Omental fat pad (tissue), 4 donors: ENCODE data around the gene INHBC. TPM values are rescaled to one million over a fixed set of nuclear protein-coding genes. Genes with fewer than 3 reads are reported as not detected.
A peak's percentile ranks its signal among the peaks of the same experiment; 100 is the strongest.

Source experiments
- ATAC-seq: fragments of 150-250 bp; one replicate; pipeline ENCODE4 v1.9.1; 2016; ENCODE audit warnings: mild to moderate bottlenecking, moderate library complexity; ENCODE audit not compliant: low FRiP score
- DNase-seq: peaks from one replicate; pipeline ENCODE4 v3.0.0-alpha.2; 2019; ENCODE audit warnings: low spot score
- total RNA-seq, 4 donors: library from RNA; depleted of rRNA; stranded (reverse); fragments of >200 nt; gene quantifications; one replicate each; pipeline ENCODE4 v1.1.0, GENCODE V29; 2016
- TF ChIP-seq, protein P1 (sequence below), 3 donors: fragments of 450-650 bp; IDR thresholded peaks; one replicate each; pipeline ENCODE4 v1.5.1; 2016 to 2017; ENCODE audit warnings: antibody characterized with exemption in 3 of 3, mild to moderate bottlenecking in 3 of 3, moderate library complexity in 2 of 3

Gene INHBC
- total RNA-seq, 4 donors from 2014 or later: not detected

DNA sequence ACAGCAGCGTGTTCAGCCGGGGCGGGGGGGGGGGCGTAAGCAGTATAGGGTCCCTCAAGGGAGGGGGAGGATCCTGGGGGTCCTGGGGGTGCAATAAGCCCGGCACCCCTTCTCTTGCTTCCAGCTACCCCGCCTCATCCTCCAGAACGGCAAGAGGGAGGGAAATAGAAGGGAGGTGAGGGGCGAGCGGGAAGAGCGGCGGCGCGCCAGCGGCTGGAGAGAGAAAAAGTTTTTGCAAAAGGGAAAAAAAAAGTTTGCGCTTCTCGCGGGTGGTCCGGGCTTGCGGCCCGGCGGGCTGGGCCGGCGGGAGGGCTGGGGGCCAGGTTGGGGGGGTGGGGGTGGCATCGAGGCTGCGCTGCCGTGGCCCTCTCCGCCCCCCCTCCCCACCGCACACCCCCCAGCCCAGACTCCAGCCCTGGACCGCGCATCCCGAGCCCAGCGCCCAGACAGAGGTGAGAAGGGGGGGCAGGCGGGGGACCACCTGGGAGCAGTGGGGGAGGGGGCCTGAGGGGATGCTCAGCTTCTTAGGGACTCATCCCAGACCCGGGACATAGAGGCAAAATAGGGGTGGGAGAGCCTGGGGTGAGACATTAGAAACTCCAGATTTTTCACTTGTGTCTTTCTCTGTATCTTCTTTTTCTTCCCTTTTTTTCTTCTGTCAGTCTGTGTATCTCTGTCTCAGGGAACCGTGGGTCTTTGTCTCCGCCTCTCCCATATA, 25.3 kb downstream of the INHBC start, which contains the start of gene GLI1:
GLI1 (plus strand) TSS at position 36 of the 718 bp plus-strand sequence. CDS start 3,907 bp downstream, outside the sequence.
- no peak for ATAC-seq
- TF ChIP-seq, protein P1, sequence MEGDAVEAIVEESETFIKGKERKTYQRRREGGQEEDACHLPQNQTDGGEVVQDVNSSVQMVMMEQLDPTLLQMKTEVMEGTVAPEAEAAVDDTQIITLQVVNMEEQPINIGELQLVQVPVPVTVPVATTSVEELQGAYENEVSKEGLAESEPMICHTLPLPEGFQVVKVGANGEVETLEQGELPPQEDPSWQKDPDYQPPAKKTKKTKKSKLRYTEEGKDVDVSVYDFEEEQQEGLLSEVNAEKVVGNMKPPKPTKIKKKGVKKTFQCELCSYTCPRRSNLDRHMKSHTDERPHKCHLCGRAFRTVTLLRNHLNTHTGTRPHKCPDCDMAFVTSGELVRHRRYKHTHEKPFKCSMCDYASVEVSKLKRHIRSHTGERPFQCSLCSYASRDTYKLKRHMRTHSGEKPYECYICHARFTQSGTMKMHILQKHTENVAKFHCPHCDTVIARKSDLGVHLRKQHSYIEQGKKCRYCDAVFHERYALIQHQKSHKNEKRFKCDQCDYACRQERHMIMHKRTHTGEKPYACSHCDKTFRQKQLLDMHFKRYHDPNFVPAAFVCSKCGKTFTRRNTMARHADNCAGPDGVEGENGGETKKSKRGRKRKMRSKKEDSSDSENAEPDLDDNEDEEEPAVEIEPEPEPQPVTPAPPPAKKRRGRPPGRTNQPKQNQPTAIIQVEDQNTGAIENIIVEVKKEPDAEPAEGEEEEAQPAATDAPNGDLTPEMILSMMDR (IDR thresholded peaks at IDR 0.05): no peak
- DNase-seq: no peak

DNA sequence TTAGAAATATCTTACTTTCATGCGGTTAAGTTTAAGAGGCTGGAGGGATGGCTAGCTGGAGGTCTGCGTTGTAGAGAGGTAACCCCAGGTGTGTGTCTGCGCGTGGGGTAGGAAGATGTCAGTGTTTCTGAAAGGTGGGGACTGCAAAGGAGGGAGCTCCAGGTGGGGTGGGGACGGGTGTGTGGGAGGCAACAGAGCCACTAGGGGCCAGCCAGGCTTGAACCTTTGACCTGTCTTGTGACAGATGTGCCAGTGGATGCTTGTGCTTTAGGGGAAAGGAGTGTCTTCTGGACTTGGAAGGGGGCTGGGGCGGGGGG, 25.8 kb downstream of the INHBC start:
- TF ChIP-seq, protein P1 (IDR thresholded peaks at IDR 0.05): no peak
- no peak for ATAC-seq
- DNase-seq: no peak

DNA sequence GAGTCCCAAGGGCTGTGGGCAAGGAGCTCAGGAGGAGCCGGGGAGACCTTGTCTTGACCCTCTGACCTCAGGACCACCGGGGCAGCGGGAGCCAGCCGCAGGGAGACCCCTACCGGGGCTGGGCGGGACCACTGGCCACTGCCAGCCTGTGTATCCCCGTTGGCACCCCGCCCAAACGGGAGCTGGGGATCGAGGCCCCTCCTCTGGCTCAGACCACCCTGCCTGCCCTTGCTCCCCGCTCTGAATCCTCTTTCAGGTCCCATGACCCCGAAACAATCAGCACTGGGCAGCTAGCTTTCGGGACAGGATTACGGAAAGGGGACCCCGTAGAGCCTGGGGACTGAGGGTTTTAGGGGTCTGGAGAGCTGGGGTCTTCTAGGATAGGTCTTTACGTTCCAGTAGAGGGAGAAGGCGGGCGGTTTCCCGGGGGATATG, 26.3 kb downstream of the INHBC start:
- no peak for ATAC-seq
- TF ChIP-seq, protein P1 (IDR thresholded peaks at IDR 0.05): no peak
- no peak for DNase-seq

DNA sequence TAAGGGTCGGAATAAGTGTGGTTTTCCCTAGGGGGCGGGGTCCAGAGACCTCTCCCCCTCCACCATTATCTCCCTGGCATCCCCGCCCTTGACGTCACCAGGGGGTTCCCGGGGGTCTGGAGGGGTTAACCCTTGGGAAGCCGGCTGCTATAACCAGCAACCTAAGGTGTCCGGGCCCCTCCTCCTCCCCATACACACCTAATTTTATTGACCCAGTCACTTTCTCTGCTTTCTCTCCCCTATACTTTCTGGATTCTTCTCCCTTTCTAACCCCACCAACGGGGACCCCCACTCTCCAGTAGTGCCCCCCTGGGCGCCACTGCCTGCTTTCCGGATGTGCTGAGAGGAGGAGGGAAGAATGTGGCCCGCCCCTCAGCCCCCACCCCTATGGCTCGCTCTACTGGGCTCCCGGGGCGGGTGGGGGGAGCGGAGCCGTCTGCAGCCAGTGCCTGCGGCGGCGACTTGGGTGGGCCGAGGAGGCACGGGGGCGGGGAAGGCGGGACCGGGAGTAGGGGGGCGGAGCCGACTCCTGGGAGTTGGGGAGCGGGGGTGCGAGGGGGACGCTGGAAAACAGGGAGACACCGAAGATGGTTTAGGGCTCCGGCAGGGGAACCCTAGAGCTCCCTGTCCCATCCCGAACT, 26.8 kb downstream of the INHBC start:
- DNase-seq (no peak), ATAC-seq (peak; percentile 17)
- TF ChIP-seq, protein P1 (IDR thresholded peaks at IDR 0.05): no peak

DNA sequence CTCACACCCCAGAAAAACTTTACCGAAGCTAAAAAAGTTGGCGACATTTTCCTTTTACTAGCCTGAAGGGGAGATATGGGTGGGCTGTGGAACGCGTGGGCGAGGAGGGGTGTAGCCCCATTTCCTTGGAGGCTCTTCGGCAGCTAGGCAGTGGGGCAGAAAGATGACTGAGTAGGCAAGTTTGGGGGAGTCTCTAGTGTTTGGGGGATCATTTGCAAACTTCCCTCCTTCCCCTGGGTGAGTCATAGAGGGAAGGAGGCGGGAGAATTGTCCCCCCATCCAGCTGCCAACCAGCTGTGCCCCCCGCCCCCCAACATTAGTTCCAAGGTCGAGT, 27.3 kb downstream of the INHBC start:
- DNase-seq (no peak), ATAC-seq (peak; percentile 18)
- TF ChIP-seq, protein P1 (IDR thresholded peaks at IDR 0.05): no peak

DNA sequence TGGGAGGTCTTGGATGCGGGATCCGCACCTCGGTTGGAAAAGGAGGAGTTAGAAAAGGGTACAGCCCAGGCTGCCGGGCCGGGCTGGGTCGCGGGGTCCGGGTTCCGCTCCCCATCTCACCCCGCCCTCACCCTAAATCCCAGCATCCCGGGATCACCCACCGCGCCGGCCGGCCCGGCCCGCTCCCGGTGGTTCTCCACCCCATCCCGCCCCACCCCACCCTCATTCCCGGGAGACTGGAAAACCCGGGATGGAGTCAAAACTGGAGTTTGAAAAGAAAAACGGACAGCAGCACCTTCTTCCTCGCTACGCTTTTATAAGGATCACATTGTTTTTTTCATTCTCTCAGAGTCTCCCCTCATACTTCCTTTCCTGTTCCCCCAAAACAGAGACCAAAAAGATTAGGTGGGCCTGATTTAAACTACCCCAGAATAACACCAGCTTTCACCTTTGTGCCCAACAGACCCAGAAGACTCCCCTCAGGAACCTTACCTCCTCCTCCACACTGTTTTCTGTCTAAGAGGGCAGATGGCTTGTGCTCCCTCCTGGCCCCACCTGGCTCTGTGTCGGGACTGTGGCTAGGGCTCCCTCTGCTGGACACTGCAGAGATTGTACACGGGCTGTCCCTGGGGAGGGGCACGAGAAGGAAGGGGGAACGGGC, 27.8 kb downstream of the INHBC start:
- DNase-seq (peak; percentile 66), ATAC-seq (peak; percentile 78)
- TF ChIP-seq, protein P1 (IDR thresholded peaks at IDR 0.05): peak in 2 of 3 donors; percentile 49 to 81
